Activated CD4-positive, alpha-beta T cell treated with anti-CD3 and anti-CD28 coated beads, Interleukin-2, amount 50 U/mL, for 24 hours (primary cell): ENCODE measurements around the gene NKD1.

Experiments used
- DNase-seq, 2 donors: peaks; one replicate each; pipeline ENCODE4 v3.0.0-alpha.2; 2020; ENCODE audit warnings: low read depth in 1 of 2, low spot score in 1 of 2

Gene NKD1

GRCh38 chr16:50627419-50627818, 79.2 kb downstream of the NKD1 start:
- peak in 1 of 2 donors; percentile 25 for DNase-seq

- DNase-seq: no peak
Measured at GRCh38 chr16:50628156-50628802, 80.1 kb downstream of the NKD1 start.

- no peak for DNase-seq
Measured at GRCh38 chr16:50629334-50629733, 81.1 kb downstream of the NKD1 start.

- DNase-seq: no peak
Measured at GRCh38 chr16:50630394-50631020, 82.3 kb downstream of the NKD1 start.

- DNase-seq: no peak
Measured at GRCh38 chr16:50631249-50631984, 83.2 kb downstream of the NKD1 start.

GRCh38 chr16:50631985-50632576, 83.9 kb downstream of the NKD1 start:
- no peak for DNase-seq

GRCh38 chr16:50632927-50633800, 85.0 kb downstream of the NKD1 start:
- no peak for DNase-seq

GRCh38 chr16:50634090-50634489, 85.9 kb downstream of the NKD1 start:
- DNase-seq: no peak

- no peak for DNase-seq
Measured at GRCh38 chr16:50634947-50635346, 86.8 kb downstream of the NKD1 start.

- DNase-seq: no peak
Measured at GRCh38 chr16:50635505-50636392, 87.6 kb downstream of the NKD1 start.

GRCh38 chr16:50636753-50637374, 88.7 kb downstream of the NKD1 start:
- no peak for DNase-seq

- DNase-seq: no peak
Measured at GRCh38 chr16:50637716-50638602, 89.8 kb downstream of the NKD1 start.

- DNase-seq: no peak
Measured at GRCh38 chr16:50638816-50639670, 90.8 kb downstream of the NKD1 start.

- DNase-seq: no peak
Measured at GRCh38 chr16:50640391-50640790, 92.2 kb downstream of the NKD1 start.

GRCh38 chr16:50640919-50641817, 93.0 kb downstream of the NKD1 start:
- DNase-seq: no peak

GRCh38 chr16:50641818-50642187, 93.6 kb downstream of the NKD1 start:
- DNase-seq: no peak

- no peak for DNase-seq
Measured at GRCh38 chr16:50642349-50642748, 94.2 kb downstream of the NKD1 start.
